Activated CD8-positive, alpha-beta memory T cell treated with anti-CD3 and anti-CD28 coated beads for 1 hour (primary cell): ENCODE results near the gene CST1.
"Not testable (repeated sequence)": the region's sequence is repeated elsewhere in the genome, so short reads cannot be mapped to it uniquely, and the experiment has no call there.

Experiments
- DNase-seq, 2 donors: peaks; one replicate each; pipeline ENCODE4 v3.0.0-alpha.2; 2020; ENCODE audit warnings: low read depth in 1 of 2; ENCODE audit errors: extremely low read depth in 1 of 2

CST1 gene, protein sequence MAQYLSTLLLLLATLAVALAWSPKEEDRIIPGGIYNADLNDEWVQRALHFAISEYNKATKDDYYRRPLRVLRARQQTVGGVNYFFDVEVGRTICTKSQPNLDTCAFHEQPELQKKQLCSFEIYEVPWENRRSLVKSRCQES

DNA sequence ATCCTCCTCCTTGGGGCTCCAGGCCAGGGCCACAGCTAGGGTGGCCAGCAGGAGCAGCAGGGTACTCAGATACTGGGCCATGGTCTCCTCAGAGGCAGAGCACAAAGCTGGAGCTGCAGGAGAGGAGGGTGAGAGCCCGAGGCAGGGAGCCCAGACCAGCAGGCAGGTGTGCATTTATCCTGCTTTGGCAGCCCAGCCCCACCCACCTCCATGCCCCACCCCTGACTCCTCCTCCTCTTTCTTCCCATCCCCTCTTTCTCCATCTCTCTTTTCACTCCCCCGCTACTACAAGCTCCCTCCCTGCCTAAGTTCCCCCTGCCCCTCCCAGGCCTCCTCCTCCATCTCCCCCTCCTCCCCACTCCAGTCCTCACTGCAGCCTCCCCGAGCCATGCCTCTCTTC is at the start of gene CST1:
CST1 (minus strand) TSS at position 150 of the 400 bp plus-strand sequence; CDS start at position 81, 69 bp downstream.
- DNase-seq = not testable (repeated sequence)

DNA sequence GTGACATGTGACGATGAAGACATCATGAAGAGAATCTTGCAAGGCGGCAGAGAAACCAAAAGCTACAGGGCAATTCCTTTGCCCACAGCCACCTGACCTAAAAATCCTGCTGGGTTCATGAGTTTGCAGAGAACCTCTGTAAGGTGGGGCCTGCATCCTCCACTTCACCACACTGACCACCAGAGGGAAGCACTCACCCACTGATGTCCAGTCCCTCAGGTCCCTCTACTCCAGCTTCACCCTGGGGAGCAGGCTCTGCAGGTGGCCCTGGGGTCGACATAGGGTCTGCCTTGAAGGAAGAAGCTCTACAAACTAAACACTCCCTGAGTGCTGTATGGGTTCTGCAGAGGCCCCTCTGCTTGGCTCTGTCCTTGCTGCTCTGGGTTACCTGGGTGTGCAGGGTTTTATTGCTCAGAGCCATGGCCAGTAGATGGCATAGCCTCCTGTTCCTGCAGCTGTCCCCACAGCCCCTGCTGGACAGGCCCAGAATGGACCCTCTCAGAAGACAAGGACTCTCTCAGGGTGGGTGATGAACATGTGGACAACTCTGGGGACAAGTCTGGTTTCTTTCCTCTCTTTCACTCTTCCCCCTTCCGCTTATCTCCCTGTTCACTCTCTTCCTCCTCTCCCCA is 48.6 kb upstream of the CST1 start:
- DNase-seq = not testable (repeated sequence)

DNA sequence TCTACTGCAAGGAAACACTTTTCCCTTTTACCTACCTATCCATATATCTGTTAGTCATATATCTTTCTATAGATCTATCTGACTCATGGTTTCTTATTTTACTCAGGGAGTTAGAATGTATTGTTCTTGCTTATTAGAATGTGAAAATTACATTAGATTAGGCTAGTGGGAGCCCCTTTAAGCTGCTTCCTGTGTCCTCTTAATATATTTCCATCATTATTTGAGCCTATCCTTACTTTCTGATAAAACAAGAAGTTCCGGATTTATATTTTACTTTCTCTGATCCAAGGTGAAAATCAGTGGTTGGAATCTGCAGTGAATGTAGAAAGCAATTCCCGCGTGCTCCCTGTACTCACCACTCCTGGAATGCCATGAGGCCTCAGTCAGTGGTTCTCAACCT is 44.8 kb upstream of the CST1 start:
- no peak for DNase-seq

DNA sequence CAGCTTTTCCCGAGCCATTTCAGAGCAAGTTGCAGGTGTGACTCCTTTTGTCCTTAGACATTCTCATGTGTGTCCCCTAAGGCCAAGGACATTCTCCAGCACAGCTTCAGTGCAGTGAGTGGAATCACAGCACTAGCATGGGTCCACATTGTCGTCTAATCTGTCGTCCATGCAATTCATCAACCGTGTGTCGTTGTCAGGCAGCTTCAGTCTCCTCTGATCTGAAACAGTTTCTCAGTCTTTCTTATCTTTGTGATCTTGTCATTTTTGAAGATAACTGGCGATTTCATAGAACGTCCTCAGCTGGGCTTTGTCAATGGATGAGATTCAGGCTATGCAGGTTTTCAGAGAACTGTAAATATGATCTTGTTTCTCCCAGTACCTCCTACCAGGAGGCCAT is 44.1 kb upstream of the CST1 start:
- DNase-seq = no peak

DNA sequence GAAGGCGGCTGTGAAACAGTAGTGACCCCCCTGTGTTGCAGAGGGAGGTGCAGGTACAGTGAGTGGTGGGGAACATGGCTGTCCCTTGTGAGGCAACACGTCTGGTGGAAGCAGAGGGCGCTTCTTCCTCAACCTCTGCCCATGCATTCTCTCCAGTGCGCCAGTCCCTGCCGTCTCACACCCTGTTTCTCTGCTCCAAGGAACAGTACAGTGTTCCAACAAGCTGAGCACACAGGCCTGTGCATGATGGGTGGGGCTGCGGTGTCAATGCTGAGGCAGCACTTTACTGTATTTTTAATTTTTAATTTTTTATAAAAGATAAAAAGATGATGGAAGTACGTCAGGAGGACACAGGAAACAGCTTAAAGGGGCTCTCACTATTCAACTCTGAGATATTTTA is 43.3 kb upstream of the CST1 start:
- no peak for DNase-seq

DNA sequence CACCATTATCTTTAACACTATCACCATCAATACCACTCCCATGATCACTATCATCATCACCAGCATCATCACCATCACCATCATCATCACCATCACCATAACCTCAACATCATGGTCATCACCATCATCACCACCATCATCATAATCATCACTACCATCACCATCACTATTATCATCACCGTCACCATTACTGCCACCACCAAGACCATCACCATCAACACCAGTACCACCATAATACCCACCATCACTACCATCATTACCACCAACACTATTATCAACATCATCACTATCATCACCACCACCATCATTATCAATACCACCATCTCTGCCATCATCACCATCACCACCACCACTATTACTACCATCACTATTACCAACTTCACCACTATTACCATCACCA is 32.7 kb upstream of the CST1 start:
- DNase-seq = no peak

DNA sequence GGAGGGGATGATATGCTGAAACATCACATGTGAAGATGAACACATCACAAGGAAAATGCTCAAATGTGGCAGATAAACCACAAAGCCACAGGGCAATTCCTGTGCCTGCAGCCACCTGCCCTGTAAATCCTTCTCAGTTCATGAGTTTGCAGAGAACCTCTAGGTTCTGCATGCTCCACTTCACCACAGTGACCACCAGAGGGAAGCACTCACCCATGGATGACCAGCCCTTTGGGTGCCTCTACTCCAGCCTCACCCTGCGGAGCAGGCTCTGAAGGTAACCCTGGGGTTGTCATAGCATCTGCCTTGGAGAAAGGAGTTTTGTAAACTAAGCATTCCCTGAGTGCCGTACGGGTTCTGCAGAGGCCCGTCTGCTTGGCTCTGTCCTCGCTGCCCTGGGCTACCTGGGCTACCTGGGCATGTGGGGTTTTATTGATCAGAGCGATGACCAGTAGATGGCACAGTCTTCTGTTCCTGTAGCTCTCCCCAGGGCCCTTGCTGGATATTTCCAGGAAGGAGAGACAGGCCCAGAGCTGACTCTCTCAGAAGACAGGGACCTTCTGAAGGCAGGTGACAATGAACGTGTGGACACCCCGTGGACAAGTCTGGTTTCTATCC is 31.7 kb upstream of the CST1 start:
- no peak for DNase-seq

DNA sequence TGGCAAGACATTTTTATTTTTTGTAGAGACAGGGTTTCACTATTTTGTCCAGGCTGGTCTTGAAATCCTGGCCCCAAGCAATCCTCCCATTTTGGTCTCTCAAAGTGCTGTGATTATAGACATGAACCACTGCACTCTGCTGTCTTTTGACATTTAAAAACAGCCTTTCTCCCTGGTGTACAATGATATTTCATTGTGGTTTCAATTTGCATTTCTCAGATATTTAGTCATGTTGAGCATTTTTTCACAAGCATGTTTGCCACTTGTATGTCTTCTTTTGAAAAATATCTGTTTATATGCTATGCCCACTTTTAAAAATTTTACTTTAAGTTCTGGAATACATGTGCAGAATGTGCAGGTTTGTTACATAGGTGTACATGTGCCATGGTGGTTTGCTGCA is 27.9 kb upstream of the CST1 start:
- DNase-seq = not testable (repeated sequence)

DNA sequence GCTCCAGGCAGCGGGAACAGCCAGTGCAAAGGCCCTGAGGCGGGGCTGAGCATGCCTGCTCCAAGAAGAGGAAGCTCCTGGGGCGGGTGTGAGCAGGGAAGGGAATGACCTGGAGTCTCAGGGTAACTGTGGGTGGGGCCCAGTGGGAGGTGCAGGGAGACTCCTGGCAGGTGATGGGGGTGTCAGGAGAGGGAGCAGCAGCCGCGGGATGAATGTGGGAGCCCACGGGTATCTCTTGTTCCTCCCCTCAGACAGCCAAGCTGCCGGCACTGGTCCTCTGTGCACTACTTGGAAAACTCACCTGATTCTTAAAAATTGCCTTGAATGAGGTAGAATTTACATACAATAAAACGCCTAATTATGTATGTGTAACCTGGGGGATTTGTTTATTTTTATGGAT is 26.6 kb upstream of the CST1 start:
- DNase-seq = not testable (repeated sequence)

DNA sequence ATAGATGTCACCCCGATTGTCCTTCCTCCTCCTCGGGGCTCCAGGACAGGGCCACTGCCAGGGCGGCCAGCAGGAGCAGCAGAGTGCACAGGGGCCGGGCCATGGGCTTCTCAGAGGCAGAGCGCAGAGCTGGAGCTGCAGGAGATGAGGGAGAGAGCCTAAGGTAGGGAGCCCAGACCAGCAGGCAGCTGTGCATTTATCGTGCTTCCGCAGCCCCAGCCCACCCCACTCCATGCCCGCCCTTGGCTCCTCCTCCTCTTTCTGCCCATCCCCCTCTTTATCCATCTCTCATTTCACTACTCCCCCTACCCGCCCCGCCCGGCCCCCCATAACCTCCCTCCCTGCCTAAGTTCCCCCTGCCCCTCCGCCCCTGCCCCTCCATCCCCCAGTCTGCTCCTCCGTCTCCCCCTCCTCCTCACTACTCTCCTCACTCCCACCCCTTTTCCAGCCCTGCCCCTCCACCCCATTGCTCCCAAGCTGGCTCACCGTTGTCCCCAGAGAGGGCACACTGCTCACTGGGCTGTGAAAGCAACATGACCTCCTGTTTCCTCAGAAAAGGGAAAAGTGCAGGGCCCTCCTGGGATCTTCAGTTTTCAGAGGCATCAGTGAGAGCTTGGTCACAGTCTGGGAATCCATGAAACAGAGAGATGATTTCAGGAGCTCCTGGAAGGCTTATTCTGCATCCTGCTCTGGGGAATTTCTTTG is 25.5 kb upstream of the CST1 start:
- no peak for DNase-seq

DNA sequence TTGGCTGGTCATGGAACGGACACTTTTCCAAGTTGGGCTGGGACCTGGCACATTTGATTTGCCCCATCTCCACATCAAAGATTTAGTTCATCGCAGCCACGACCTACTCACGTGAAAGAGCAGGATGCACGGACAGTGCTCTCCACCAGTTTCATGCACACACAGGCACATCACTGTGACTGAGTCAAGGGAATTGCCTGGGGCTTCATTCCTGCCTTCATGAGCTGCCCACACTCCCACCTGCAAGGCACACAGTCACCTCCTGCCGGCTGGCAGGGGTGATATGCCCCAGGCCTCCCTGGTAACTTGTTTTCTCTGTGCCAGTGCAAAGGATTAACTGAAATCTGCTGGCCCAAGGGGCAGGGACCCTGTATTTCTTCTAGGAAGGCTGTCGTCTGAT is 23.3 kb upstream of the CST1 start:
- no peak for DNase-seq

DNA sequence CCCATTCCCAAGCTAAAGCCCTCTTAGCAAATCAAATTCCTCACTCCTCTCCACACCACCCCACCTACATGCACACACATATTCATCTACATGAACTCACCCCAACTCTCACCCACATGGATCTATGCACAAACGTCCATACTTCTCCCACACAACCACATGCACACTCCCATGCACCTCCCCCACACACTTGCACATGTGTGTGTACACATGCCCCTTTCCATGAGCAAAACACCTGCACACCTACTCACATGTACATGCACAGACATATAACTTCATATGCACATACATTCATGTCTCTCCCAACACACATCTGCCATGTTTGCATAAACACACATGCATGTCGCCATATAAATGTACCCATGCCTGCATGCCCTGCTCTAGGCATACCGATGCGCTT is 22.8 kb upstream of the CST1 start:
- no peak for DNase-seq

DNA sequence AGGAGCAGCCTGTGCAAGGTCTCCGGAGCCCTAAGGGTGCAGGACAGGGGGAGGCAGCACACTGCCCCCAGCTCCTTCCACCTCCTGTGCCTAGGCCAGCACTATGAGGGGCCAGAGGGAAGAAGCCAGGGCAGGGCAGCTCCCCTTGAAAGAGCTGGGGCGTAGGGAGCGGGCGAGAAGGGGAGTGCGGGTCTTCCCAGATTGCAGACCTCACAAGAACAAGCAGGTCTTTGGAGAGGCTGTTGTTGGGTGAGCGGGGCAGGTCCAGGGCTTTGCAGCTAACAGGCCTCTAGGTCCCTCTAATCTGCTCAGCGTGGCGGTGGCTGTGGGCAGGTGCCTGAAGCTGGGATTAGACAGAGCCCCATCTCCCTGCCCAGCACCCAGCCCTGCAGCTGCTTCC is 22.4 kb upstream of the CST1 start:
- DNase-seq = no peak

DNA sequence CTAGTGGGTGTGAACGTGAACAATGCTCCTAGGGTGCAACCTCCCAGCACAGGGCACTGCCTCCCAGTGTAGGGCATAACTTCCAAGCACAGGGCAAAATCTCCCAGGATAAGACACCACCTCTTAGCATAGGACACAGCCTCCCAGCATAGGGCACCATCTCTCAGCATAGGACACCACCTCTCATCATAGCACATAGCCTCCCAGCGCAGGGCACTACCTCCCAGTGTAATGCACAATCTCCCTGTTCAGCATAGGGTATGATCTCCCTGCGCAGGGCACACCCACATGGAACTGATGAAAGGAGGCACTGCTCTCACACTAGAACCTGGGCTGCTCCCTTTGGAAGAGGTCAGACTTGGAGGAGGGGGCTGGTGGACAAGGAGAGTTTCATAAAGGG is 21.3 kb upstream of the CST1 start:
- DNase-seq = no peak

DNA sequence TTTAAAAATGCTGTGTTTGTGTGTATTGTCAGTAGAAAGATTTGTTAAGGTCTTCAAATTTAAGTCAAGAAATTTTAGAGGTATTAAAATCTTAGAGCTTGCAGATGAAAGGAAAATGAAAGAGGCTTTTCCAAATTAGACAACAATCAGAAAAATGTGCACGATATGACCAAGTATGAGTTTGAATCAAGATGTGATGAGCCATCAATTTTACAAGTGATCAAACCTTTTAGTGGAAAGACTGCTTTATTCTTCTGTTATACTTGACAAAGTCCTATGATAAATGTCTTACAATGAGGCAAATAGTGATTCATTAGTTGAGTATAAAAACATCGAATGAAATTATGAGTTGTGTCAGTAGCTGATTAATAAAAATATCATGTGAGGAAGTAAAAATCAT is 19.6 kb upstream of the CST1 start:
- DNase-seq = no peak

DNA sequence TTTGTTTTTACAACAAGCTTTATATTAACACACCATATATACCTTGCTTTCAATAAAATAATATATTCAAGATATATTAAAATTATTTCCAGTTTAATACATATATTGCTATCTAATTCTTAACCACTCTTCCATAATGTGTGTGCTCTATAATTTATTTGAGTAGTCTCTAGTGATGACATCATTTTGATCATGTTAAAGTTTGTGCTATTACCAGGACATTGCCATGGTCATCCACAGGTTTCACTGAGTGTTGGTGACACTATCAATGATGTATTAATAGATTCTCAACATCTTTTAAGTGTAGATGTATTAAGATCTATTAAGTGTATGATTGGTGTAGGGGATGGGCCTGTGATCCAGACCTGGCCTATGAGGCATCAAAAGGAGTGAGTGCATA is 17.8 kb upstream of the CST1 start:
- not testable (repeated sequence) for DNase-seq

DNA sequence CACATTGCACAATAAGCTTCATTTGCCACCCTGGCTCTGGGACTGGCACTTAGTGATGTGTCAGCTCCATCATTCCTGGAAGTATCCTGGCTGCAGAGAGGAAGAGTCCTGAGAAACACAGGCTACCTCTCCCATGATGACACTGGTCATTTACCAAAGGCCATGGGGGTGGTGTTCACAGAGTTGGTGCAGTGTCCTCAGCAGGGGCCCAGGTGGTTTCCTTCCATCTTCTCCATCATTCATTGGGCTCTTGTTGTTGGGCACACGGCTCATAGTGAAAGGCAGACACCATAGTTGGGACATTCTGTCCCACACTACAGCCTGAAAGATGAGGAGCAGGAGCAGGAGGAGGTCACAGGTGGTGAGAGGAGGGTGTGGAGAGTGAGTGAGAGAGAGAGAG is 15.8 kb upstream of the CST1 start:
- DNase-seq = no peak

DNA sequence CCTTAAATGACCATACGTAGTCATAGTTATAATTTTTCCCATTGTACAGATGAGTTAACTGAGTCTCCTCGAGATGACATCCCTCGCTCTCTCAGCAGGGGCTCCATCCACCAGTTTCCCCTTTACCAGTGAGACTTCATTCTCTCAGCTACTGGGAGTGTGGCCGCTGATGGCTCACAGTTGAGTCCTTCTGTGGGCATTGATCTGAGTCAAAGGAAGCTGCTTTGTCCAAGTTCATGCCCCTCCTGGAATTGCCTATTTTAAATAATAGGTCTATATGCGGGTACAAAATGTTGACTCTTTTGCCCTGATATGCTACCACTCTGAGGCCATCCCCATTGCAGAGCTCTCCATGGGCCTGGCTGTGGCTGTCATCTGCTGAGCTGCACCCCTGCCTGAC is 14.8 kb upstream of the CST1 start:
- no peak for DNase-seq

DNA sequence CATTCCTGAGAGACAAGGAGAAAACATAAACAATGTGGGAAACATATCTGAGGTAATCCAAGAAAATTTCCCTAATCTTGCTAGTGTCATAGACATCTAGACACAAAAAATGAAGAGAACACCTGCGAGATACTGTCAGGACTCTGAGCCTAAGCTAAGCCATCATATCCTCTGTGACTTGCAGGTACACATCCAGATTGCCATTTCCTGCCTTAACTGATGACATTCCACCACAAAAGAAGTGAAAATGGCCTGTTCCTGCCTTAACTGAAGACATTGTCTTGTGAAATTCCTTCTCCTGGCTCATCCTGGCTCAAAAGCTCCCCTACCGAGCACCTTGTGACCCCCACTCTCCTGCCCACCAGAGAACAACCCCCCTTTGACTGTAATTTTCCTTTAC is 13.9 kb upstream of the CST1 start:
- not testable (repeated sequence) for DNase-seq

DNA sequence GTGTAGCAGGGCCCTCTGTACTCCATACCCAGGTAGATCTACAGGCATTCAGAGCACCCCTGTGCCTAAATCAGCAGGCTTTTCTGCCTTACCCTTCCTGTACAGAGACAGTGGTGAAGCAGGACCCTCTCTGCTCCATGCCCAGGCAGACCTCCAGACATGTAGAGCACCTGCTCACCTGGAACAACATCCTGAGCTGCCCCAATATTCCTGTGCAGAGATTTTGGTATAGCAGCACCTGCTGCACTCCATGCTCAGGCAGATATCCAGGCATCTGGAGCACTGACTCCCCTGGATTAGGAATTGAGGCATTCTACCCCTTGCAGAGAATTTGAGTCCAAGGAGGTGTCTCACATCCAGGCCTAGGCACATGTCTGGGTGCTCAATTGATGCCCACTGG is 12.6 kb upstream of the CST1 start:
- DNase-seq = no peak

DNA sequence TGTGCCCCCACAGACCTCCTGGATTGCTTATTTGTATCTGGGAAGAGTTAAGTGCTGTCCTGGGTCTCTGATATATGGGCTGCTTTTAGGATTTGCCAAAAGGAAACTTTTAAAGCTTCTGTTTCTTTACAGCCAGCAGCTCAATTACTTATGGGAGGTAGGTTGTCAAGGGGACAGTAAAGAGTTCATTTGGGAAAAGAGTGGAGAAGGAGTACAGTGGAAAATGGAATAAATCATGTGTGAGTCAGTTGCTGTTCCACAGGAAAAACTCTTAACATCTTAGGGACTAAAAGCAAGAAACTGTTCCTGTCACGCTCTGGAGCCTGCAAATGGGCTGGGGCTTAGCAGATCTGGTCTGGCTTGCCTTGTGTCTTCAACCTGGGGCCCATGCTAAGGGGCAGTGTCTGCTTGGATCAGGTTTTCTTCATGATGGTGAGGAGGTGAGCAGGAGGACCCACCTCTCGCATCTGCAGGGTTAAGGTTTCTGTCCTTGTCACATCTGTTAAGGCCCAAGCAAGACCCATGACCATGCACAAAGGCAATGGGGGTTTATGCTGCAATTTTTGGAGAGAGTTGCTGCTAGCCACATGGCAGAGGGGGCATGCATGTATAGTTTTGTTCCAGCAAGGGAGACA is 8.7 kb upstream of the CST1 start:
- no peak for DNase-seq

DNA sequence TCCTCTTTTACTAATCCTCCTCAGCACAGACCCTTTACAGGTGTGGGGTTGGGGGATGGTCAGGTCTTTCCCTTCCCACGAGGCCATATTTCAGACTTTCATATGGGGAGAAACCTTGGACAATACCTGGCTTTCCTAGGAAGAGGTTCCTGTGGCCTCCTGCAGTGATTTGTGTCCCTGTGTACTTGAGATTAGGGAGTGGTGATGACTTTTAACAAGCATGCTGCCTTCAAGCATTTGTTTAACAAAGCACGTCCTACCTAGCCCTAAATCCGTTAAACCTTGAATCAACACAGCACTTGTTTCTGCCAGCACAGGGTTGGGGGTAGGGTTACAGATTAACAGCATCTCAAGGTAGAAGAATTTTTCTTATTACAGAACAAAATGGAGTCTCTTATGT is 6.1 kb upstream of the CST1 start:
- DNase-seq = not testable (repeated sequence)
